Fibroblast of pulmonary artery (primary cell): ENCODE measurements around the gene CCS.

ENCODE experiments used
- DNase-seq: peaks from one replicate; pipeline ENCODE4 v3.0.0-alpha.2; 2010; ENCODE audit warnings: low read depth
- H3K4me3 ChIP-seq: replicated peaks from 2 replicates; pipeline ENCODE4 v1.5.1; 2011; ENCODE audit warnings: low read depth, mild to moderate bottlenecking, control low read depth, low read length, moderate library complexity
- CTCF ChIP-seq: IDR thresholded peaks from 2 replicates; pipeline ENCODE4 v1.5.1; 2011; ENCODE audit warnings: mild to moderate bottlenecking, control low read depth, low read length, inconsistent platforms; ENCODE audit errors: missing control alignments

The CCS gene

GRCh38 chr11:66547662-66548009, 45.3 kb upstream of the CCS start:
- no peak overlapping the region for H3K4me3 ChIP-seq
- no peak for TF ChIP-seq CTCF
- DNase-seq: no peak

DNA sequence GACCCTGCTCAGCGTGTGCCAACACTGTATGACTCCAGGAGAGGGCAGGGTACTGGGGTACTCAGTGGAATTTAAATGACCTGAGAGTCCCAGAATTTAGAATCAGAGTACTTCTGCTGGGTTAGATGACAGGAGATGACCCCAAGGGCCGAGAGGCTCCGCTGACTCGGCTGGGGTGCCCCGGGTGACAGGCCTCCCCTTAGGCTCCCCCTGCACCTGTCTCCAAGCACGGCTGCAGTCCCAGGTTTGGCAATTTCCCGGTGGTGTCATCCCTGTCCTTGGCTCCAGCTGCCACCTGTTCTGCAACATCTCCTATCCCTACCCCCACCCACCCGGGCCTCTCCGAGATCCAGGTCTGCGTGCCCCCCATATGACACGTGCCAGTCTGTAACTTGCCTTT, 44.9 kb upstream of the CCS start:
- no peak for TF ChIP-seq CTCF
- DNase-seq: no peak
- H3K4me3 ChIP-seq: no peak overlapping the region

DNA sequence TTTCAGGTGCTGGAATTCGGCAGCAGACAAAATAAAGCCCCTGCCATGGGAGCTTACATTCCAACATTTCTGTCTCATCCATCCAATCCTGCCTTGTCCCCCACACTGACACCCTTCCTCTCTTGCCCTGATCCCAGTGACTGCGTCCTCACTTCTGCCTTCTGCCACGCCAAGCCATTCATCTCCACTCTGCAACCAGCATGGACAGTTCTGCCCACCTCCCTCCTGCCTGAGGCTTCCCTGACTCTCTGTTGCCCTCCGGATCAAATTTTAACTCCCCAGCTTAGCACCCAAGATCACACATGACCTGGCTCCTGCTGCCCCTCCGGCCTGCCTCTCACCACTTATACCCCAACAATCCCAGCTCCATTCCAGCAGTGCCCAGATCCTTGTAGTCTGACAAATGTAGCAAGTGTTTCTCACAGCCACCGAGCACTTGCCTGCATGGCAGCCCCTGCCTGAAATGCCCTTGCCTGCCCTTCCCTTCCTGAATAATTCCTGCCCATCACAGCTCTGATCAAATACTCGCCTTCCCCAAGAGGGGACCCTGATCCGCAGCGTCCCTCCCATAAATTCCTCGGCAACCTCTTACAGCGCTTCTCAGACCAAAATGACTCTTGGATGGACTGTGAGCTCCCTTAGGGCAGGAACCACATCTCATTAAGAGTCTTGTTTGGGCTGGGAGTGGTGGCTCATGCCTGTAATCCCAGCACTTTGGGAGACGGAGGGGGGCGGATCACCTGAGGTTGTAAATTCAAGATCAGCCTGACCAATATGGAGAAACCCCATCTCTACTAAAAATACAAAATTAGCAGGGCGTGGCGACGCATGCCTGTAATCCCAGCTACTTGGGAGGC, 44.0 kb upstream of the CCS start:
- DNase-seq: no peak
- no peak overlapping the region for H3K4me3 ChIP-seq
- TF ChIP-seq CTCF: no peak

GRCh38 chr11:66549696-66550095, 43.3 kb upstream of the CCS start:
- DNase-seq: no peak
- no peak for TF ChIP-seq CTCF
- H3K4me3 ChIP-seq: no peak overlapping the region

DNA sequence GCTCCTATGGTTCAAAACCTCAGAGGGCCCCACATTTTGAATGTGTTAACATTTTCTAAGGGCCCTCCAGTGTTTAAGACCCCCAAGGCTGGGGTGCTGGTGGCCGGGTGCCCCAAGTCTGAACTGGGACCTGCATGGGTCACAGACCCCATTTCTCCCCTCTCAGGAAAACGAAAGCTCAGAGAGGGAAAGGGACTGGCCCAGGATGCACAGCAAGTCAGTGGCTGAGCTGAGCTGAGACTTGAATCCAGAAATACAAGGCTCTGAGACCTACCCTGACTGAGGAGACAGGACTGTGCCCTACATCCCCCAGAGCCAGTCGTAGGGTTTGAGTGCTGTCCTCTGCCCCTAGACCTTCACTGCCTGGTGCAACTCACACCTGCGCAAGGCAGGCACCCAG, 42.1 kb upstream of the CCS start:
- no peak for TF ChIP-seq CTCF

DNA sequence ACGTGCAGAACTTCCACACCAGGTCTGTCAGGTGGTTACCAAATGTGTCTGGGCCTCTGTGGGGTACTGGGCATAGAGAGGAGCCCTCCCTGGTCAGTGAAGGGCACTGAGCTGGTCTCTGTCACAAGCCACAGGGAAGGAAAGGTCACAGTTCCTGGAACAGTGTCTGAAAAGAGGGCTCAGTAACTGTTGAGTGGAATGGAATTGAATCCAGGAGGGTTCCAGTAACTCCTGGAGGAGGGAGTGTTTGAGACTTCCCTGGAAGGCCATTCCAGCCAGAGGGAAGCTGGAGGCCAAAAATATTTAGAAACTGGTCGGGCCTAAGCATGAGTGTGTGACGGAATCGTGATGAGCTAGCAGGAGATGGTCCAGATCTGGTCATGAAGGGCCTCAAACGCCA, 38.4 kb upstream of the CCS start:
- TF ChIP-seq CTCF: no peak
- DNase-seq: no peak
- no peak overlapping the region for H3K4me3 ChIP-seq

More for the DNA sequence above, 42.1 kb upstream of the CCS start:
- no peak for DNase-seq
- H3K4me3 ChIP-seq: no peak overlapping the region

DNA sequence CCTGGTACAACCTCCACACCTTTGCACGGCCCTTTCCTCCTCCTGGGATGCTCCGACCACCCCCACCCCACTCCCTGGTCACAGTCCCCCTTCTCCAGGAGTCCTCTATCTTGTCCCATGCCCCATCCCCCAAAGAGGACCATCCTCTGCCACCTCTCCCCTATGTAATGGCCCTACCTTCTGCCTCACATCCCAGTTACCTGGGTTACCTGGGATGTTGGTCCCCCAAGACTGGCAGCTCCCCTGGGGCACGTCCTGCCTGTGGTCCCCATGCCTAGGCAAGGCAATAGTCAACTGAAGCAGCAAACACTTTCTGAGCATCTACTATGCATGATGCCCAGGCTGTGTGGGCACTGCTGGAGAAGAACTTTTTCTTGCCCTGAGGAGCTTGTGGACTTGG, 37.6 kb upstream of the CCS start:
- H3K4me3 ChIP-seq: no peak overlapping the region
- no peak for TF ChIP-seq CTCF
- no peak for DNase-seq
